HEK293T (cell line): Measurements from ENCODE around the gene UFM1.

ENCODE experiments used
- ARNT ChIP-seq: fragments of 450-650 bp; IDR thresholded peaks from 2 replicates; pipeline ENCODE4 v1.6.1; 2017; ENCODE audit warnings: mild to moderate bottlenecking
- BHLHE40 ChIP-seq: fragments of 450-650 bp; IDR thresholded peaks from 2 replicates; pipeline ENCODE4 v1.6.1; 2016; ENCODE audit warnings: mild to moderate bottlenecking, moderate library complexity, borderline replicate concordance
- CTBP1 ChIP-seq: fragments of 450-650 bp; IDR thresholded peaks from 2 replicates; pipeline ENCODE4 v1.6.1; 2016; ENCODE audit warnings: borderline replicate concordance
- ELF4 ChIP-seq: fragments of 450-650 bp; IDR thresholded peaks from 2 replicates; pipeline ENCODE4 v1.6.1; 2017; ENCODE audit warnings: antibody characterized with exemption
- FOXA1 ChIP-seq: fragments of 450-650 bp; IDR thresholded peaks from 2 replicates; pipeline ENCODE4 v1.6.1; 2016; ENCODE audit warnings: mild to moderate bottlenecking
- FOXK2 ChIP-seq: fragments of 450-650 bp; IDR thresholded peaks from 2 replicates; pipeline ENCODE4 v1.6.1; 2016; ENCODE audit warnings: mild to moderate bottlenecking
- FOXM1 ChIP-seq: fragments of 450-650 bp; IDR thresholded peaks from 2 replicates; pipeline ENCODE4 v1.6.1; 2017; ENCODE audit warnings: mild to moderate bottlenecking, borderline replicate concordance
- SP1 ChIP-seq: fragments of 450-650 bp; IDR thresholded peaks from 2 replicates; pipeline ENCODE4 v1.6.1; 2017
- TARDBP ChIP-seq: fragments of 450-650 bp; IDR thresholded peaks from 2 replicates; pipeline ENCODE4 v1.6.1; 2016
- ZNF384 ChIP-seq: fragments of 450-650 bp; IDR thresholded peaks from 2 replicates; pipeline ENCODE4 v1.6.1; 2016

- no peak for TF ChIP-seq FOXK2
- TF ChIP-seq FOXA1: no peak
- no peak for TF ChIP-seq CTBP1
- TF ChIP-seq BHLHE40: no peak
- TF ChIP-seq TARDBP: no peak
- TF ChIP-seq ELF4: no peak
- no peak for TF ChIP-seq SP1
- TF ChIP-seq FOXM1: no peak
- TF ChIP-seq ZNF384: no peak
- TF ChIP-seq ARNT: no peak
Measured at GRCh38 chr13:38385153-38385891, 35.7 kb downstream of the UFM1 start.
